GM12872 (cell line): ENCODE results near the gene ARMH4.

Experiments used
- TF ChIP-seq, protein P1 (sequence below): IDR thresholded peaks from 3 replicates; pipeline ENCODE4 v1.5.1; 2011; ENCODE audit warnings: low read depth, mild to moderate bottlenecking, low read length, moderate library complexity; ENCODE audit not compliant: insufficient read depth

The ARMH4 gene

DNA sequence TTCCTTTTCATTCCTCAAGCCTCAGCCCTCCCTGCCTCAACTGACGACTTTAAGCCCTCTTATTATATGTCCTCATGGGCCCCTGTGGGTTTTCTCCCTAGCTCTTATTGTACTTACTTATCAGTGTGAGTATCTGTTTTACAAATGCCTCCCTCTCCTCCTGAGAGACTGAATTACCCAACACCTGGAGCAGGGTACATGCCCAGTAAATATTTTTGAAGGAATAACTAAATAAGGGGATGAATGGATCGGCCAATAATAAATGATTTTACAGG lies 190.3 kb downstream of the ARMH4 start:
- TF ChIP-seq, protein P1, sequence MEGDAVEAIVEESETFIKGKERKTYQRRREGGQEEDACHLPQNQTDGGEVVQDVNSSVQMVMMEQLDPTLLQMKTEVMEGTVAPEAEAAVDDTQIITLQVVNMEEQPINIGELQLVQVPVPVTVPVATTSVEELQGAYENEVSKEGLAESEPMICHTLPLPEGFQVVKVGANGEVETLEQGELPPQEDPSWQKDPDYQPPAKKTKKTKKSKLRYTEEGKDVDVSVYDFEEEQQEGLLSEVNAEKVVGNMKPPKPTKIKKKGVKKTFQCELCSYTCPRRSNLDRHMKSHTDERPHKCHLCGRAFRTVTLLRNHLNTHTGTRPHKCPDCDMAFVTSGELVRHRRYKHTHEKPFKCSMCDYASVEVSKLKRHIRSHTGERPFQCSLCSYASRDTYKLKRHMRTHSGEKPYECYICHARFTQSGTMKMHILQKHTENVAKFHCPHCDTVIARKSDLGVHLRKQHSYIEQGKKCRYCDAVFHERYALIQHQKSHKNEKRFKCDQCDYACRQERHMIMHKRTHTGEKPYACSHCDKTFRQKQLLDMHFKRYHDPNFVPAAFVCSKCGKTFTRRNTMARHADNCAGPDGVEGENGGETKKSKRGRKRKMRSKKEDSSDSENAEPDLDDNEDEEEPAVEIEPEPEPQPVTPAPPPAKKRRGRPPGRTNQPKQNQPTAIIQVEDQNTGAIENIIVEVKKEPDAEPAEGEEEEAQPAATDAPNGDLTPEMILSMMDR, result no peak

GRCh38 chr14:57960946-57961785 lies 190.8 kb downstream of the ARMH4 start:
- TF ChIP-seq, protein P1, result no peak

DNA sequence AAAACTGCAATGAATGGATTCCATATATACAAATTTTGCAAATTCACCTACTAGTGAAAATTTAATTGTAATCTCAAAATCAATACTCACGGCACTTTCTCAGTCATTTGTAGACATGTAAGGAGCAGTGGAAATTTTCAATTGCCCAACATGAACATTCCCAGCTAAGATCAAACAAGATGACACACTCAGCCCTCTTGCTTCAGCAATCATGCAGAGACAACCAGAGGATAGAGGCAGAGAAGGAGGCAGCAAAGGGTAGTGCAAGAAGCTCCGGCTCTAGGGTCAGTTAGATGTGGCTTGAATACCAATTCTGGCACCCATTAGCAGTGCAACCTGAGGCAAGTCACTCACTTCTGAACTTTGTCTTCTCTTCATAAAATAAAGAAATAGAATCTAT lies 194.6 kb downstream of the ARMH4 start:
- TF ChIP-seq, protein P1, result no peak
